NCI-H446 (cell line): Measurements from ENCODE around the gene ZMYND11.
"Not testable (repeated sequence)": the region's sequence is repeated elsewhere in the genome, so short reads cannot be mapped to it uniquely, and the experiment has no call there.

Source experiments
- DNase-seq, 2 experiments: peaks; one replicate each; lab custom pipeline; 2025; lab: John Stamatoyannopoulos, UW

Gene ZMYND11

GRCh38 chr10:244227-244626, 109.0 kb downstream of the ZMYND11 start:
- DNase-seq = no peak

GRCh38 chr10:246431-246830, 111.2 kb downstream of the ZMYND11 start:
- no peak for DNase-seq

- no peak for DNase-seq
Observed at GRCh38 chr10:247480-247879, 112.2 kb downstream of the ZMYND11 start.

- DNase-seq = no peak
Observed at GRCh38 chr10:248307-248706, 113.1 kb downstream of the ZMYND11 start.

- DNase-seq = no peak
Observed at GRCh38 chr10:251982-252582, 116.8 kb downstream of the ZMYND11 start.

GRCh38 chr10:260819-261429, 125.7 kb downstream of the ZMYND11 start:
- no peak for DNase-seq

- DNase-seq = not testable (repeated sequence)
Observed at GRCh38 chr10:264160-265073, 129.2 kb downstream of the ZMYND11 start.

- not testable (repeated sequence) for DNase-seq
Observed at GRCh38 chr10:265074-265440, 129.8 kb downstream of the ZMYND11 start.

- not testable (repeated sequence) for DNase-seq
Observed at GRCh38 chr10:265816-266588, 130.7 kb downstream of the ZMYND11 start.

GRCh38 chr10:266974-267425, 131.7 kb downstream of the ZMYND11 start:
- DNase-seq = no peak

- DNase-seq = no peak
Observed at GRCh38 chr10:267705-268104, 132.4 kb downstream of the ZMYND11 start.

GRCh38 chr10:269440-270074, 134.3 kb downstream of the ZMYND11 start:
- DNase-seq = no peak

- DNase-seq = no peak
Observed at GRCh38 chr10:271201-271600, 135.9 kb downstream of the ZMYND11 start.

GRCh38 chr10:271722-272121, 136.5 kb downstream of the ZMYND11 start:
- no peak for DNase-seq

GRCh38 chr10:273088-273487, 137.8 kb downstream of the ZMYND11 start:
- no peak for DNase-seq

- no peak for DNase-seq
Observed at GRCh38 chr10:274866-275265, 139.6 kb downstream of the ZMYND11 start.

GRCh38 chr10:275680-276079, 140.4 kb downstream of the ZMYND11 start:
- DNase-seq = no peak

GRCh38 chr10:277963-278362, 142.7 kb downstream of the ZMYND11 start:
- DNase-seq = no peak

GRCh38 chr10:278707-279106, 143.5 kb downstream of the ZMYND11 start:
- DNase-seq = no peak

GRCh38 chr10:279232-279631, 144.0 kb downstream of the ZMYND11 start:
- no peak for DNase-seq

- no peak for DNase-seq
Observed at GRCh38 chr10:279655-280054, 144.4 kb downstream of the ZMYND11 start.
